ENCODE measurements around the gene PHLDB1. TPM values are rescaled to one million over a fixed set of nuclear protein-coding genes. Genes with fewer than 3 reads are reported as not detected.

The PHLDB1 gene
- total RNA-seq, 1 experiment from 2014 or later, result 36.2 TPM

- intact Hi-C loops (cut with micrococcal nuclease), result no loop called here
- no peak for TF ChIP-seq CTCF (IDR thresholded peaks at IDR 0.05; ENCODE audit: unreplicated experiment)
- Mint-ChIP-seq H3K4me3 (ENCODE audit: unreplicated experiment) (no peak overlapping the region), H3K36me3 (ENCODE audit: insufficient read depth, unreplicated experiment) (peaks cover 41% of the 10 kb centered on the region), H3K4me1 (ENCODE audit: insufficient read depth, unreplicated experiment) (peaks cover 21% of the 10 kb centered on the region), H3K9me3 (ENCODE audit: unreplicated experiment) (no peaks in the 10 kb centered on the region), H3K27me3 (ENCODE audit: insufficient read depth, unreplicated experiment) (no peaks in the 10 kb centered on the region), H3K27ac (ENCODE audit: low read depth, unreplicated experiment) (no peak overlapping the region)
- ChIA-PET POLR2A (interaction anchor here (0.7 to 8.7 kb wide), 6 partner anchors 13 to 32 kb away, joined by 3 to 132 read pairs (median 4); partner anchors contain the start of gene PHLDB1), CTCF (interaction anchor here (0.6 to 4.0 kb wide), 10 partner anchors 12 to 294 kb away, joined by 3 to 24 read pairs (median 6); no protein-coding TSS in a partner anchor)
- BruUV-seq (replicated peaks), result no TSS peak
- DNase-seq (ENCODE audit: unreplicated experiment), result no peak
Measured at GRCh38 chr11:118636569-118637290, 29.3 kb downstream of the PHLDB1 start.

GRCh38 chr11:118638726-118639125 lies 31.3 kb downstream of the PHLDB1 start:
- ChIA-PET POLR2A (interaction anchor here (0.9 to 8.7 kb wide), 2 partner anchors 15 to 30 kb away, joined by 4 to 132 read pairs; no protein-coding TSS in a partner anchor), CTCF (interaction anchor here (0.5 to 3.3 kb wide), 4 partner anchors 10 to 233 kb away, joined by 3 to 39 read pairs (median 7); no protein-coding TSS in a partner anchor)
- BruUV-seq (replicated peaks), result no TSS peak
- H3K4me1 Mint-ChIP-seq (ENCODE audit: insufficient read depth, unreplicated experiment), result peaks cover 20% of the 10 kb centered on the region
- intact Hi-C loops (cut with micrococcal nuclease), result no loop called here
- H3K27ac Mint-ChIP-seq (ENCODE audit: low read depth, unreplicated experiment), result no peak overlapping the region
- no peak overlapping the region for H3K4me3 Mint-ChIP-seq (ENCODE audit: unreplicated experiment)
- no peaks in the 10 kb centered on the region for H3K9me3 Mint-ChIP-seq (ENCODE audit: unreplicated experiment)
- TF ChIP-seq CTCF (IDR thresholded peaks at IDR 0.05; ENCODE audit: unreplicated experiment), result no peak
- DNase-seq (ENCODE audit: unreplicated experiment), result no peak
- no peaks in the 10 kb centered on the region for H3K27me3 Mint-ChIP-seq (ENCODE audit: insufficient read depth, unreplicated experiment)
- H3K36me3 Mint-ChIP-seq (ENCODE audit: insufficient read depth, unreplicated experiment), result peaks cover 32% of the 10 kb centered on the region

- Mint-ChIP-seq H3K4me3 (ENCODE audit: unreplicated experiment) (no peak overlapping the region), H3K27me3 (ENCODE audit: insufficient read depth, unreplicated experiment) (no peaks in the 10 kb centered on the region), H3K36me3 (ENCODE audit: insufficient read depth, unreplicated experiment) (peaks cover 37% of the 10 kb centered on the region), H3K9me3 (ENCODE audit: unreplicated experiment) (no peaks in the 10 kb centered on the region), H3K27ac (ENCODE audit: low read depth, unreplicated experiment) (no peak overlapping the region), H3K4me1 (ENCODE audit: insufficient read depth, unreplicated experiment) (peaks cover 9% of the 10 kb centered on the region)
- BruUV-seq (replicated peaks), result no TSS peak
- POLR2A ChIA-PET, result interaction anchor here (0.6 to 8.7 kb wide), 4 partner anchors 11 to 254 kb away, joined by 3 to 132 read pairs (median 3); no protein-coding TSS in a partner anchor
- no peak for TF ChIP-seq CTCF (IDR thresholded peaks at IDR 0.05; ENCODE audit: unreplicated experiment)
- no peak for DNase-seq (ENCODE audit: unreplicated experiment)
- intact Hi-C loops (cut with micrococcal nuclease), result loop anchor here (1.0 kb wide), 1 partner anchor 33 kb away; the partner anchor contains the start of gene PHLDB1
- CTCF ChIA-PET, result interaction anchor here (0.6 to 3.3 kb wide), 12 partner anchors 8 to 180 kb away, joined by 3 to 39 read pairs (median 4); no protein-coding TSS in a partner anchor
Measured at GRCh38 chr11:118639899-118640298, 32.5 kb downstream of the PHLDB1 start.

Data from MCF 10A (cell line).